T-helper 2 cell treated with Interferon-gamma antibody and Interleukin-4, amounts not matched to agents 5 μg/mL and 100 μg/mL, for 36 hours (primary cell): ENCODE measurements around the gene RFX4.
A peak's percentile ranks its signal among the peaks of the same experiment; 100 is the strongest.

ENCODE experiments used
- DNase-seq: peaks from one replicate; pipeline ENCODE4 v3.0.0; 2021; ENCODE audit warnings: low spot score
- H3K27ac Mint-ChIP-seq: one replicate; pipeline ENCODE4 v1.8.0; 2021; ENCODE audit warnings: mild to moderate bottlenecking, mixed read lengths
- H3K27me3 Mint-ChIP-seq: one replicate; pipeline ENCODE4 v1.8.0; 2021; ENCODE audit warnings: low read depth, mixed read lengths
- H3K36me3 Mint-ChIP-seq: one replicate; pipeline ENCODE4 v1.8.0; 2021; ENCODE audit warnings: low read depth, mixed read lengths
- H3K4me1 Mint-ChIP-seq: one replicate; pipeline ENCODE4 v1.8.0; 2021; ENCODE audit warnings: low read depth, mixed read lengths
- H3K4me3 Mint-ChIP-seq: one replicate; pipeline ENCODE4 v1.8.0; 2022; ENCODE audit warnings: mild to moderate bottlenecking, moderate library complexity, mixed read lengths
- H3K9me3 Mint-ChIP-seq: one replicate; pipeline ENCODE4 v1.8.0; 2021; ENCODE audit warnings: mixed read lengths

Gene RFX4

DNA sequence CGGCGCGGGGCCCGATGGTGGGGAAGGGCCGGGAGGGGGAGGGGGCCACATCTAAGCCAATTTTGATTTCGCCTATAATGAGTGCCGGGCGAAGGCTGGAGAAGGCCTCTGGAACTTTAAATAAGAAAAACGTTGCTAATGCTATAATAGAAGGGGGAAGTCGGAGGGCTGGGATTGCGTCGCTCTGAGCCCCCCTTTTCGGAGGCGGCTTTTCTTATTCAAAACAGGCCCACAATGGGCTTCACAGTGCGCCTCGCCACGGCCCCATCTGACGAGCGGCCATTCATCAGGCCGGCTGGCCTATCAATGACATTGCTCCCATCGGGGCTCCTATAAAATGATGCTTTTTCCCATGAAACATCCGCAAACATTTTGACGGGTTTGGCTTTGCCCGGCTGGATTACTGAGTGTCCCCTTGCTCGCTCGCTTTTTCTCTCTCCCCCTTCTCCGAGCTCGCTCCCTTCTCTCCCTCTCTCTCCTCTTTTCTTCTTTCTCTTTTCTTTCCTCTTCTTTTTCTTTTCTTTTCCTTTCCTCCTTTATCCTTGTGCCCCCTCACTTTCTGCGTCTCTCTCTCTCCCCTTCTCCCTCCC, at the start of gene RFX4:
RFX4 (plus strand) TSS at position 364 of the 590 bp plus-strand sequence. CDS start 317 bp downstream, outside the sequence.
- peaks cover 87% of the 10 kb centered on the region for H3K27me3 Mint-ChIP-seq
- H3K36me3 Mint-ChIP-seq, result no peaks in the 10 kb centered on the region
- H3K4me1 Mint-ChIP-seq, result peaks cover 12% of the 10 kb centered on the region
- no peak for DNase-seq
- peak within 1 kb of the TSS; percentile 56 for H3K4me3 Mint-ChIP-seq
- no peak within 1 kb of the TSS for H3K27ac Mint-ChIP-seq
- H3K9me3 Mint-ChIP-seq, result no peaks in the 10 kb centered on the region

DNA sequence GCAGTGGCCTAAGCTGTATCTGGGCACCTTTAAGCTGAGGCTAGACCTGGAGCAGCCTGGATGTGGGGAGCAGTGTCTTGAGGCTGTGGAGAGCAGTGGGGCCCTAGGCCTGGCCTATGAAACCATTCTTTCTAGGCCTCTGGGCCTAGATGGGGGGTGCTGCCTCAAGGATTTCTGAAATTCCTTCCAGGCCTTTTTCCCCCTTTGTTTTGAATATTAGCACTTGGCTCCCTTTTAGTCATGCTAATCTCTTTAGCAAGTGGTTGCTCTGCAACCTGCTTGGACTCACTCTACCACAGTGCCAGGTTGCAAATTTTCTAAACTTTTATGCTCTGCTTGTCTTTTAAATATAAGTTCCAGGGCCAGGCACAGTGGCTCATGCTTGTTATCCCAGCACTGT, 41.6 kb upstream of the RFX4 start:
- Mint-ChIP-seq H3K36me3 (no peaks in the 10 kb centered on the region), H3K4me1 (no peaks in the 10 kb centered on the region), H3K27me3 (peaks cover under 1% of the 10 kb centered on the region)

GRCh38 chr12:106551410-106551809, 31.4 kb upstream of the RFX4 start:
- DNase-seq, result no peak
- Mint-ChIP-seq H3K4me3 (no peak overlapping the region), H3K27ac (no peak overlapping the region), H3K4me1 (no peaks in the 10 kb centered on the region), H3K27me3 (peaks cover 8% of the 10 kb centered on the region), H3K9me3 (peaks cover 20% of the 10 kb centered on the region), H3K36me3 (no peaks in the 10 kb centered on the region)

More for the DNA sequence above, 41.6 kb upstream of the RFX4 start:
- Mint-ChIP-seq H3K27ac (no peak overlapping the region), H3K4me3 (no peak overlapping the region), H3K9me3 (no peaks in the 10 kb centered on the region)
- no peak for DNase-seq

DNA sequence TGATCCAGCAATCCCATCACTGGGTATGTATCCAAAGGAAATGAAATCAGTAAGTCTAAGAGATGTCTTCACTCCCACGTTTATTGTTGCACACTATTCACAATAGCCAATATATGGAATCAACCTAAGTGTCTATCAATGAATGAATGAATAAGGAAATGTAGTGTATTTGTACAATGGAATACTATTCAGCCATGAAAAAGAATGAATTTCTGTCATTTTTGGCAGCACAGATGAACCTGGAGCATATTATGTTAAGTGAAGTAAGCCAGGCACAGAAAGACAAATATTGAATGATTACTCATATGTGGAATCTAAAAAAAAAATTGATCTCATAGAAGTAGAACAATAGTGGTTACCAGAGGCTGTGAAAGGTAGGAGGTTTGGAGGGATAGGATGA, 30.6 kb upstream of the RFX4 start:
- H3K27me3 Mint-ChIP-seq, result peaks cover 8% of the 10 kb centered on the region
- no peak for DNase-seq

GRCh38 chr12:106564678-106565329, 18.0 kb upstream of the RFX4 start:
- no peaks in the 10 kb centered on the region for H3K36me3 Mint-ChIP-seq
- no peak overlapping the region for H3K4me3 Mint-ChIP-seq
- H3K4me1 Mint-ChIP-seq, result no peaks in the 10 kb centered on the region
- DNase-seq, result no peak
- no peaks in the 10 kb centered on the region for H3K9me3 Mint-ChIP-seq
- H3K27ac Mint-ChIP-seq, result no peak overlapping the region
- H3K27me3 Mint-ChIP-seq, result peaks cover 16% of the 10 kb centered on the region

More for the DNA sequence above, 30.6 kb upstream of the RFX4 start:
- Mint-ChIP-seq H3K9me3 (peaks cover 20% of the 10 kb centered on the region), H3K27ac (no peak overlapping the region), H3K36me3 (no peaks in the 10 kb centered on the region), H3K4me1 (no peaks in the 10 kb centered on the region), H3K4me3 (no peak overlapping the region)

DNA sequence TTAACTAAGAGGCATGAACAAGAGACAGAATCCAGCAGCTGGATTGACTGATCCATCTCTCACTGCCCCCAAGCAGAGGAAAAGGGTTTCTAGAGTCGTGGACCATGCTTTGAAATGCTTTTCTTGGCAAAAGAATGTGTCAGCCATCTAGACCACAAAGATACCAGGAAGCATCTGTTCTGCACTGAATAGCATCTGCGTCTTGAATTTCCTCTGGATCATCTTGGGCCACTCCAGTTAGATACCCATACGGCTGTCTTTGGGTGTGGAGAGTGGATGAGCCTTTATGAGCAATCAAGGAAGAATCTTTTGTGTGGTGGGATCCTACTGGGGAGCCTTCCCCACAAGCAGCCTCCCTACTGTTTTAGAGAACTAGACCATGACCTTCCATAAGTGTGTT, 16.0 kb upstream of the RFX4 start:
- Mint-ChIP-seq H3K9me3 (no peaks in the 10 kb centered on the region), H3K27me3 (peaks cover 18% of the 10 kb centered on the region), H3K27ac (no peak overlapping the region), H3K36me3 (no peaks in the 10 kb centered on the region), H3K4me1 (no peaks in the 10 kb centered on the region), H3K4me3 (no peak overlapping the region)
- DNase-seq, result no peak

GRCh38 chr12:106573239-106573638, 9.6 kb upstream of the RFX4 start:
- Mint-ChIP-seq H3K27ac (no peak overlapping the region), H3K4me1 (no peaks in the 10 kb centered on the region)

GRCh38 chr12:106576848-106577247, 6.0 kb upstream of the RFX4 start:
- peaks cover 50% of the 10 kb centered on the region for H3K27me3 Mint-ChIP-seq
- H3K4me3 Mint-ChIP-seq, result no peak overlapping the region

More at GRCh38 chr12:106573239-106573638, 9.6 kb upstream of the RFX4 start:
- H3K9me3 Mint-ChIP-seq, result no peaks in the 10 kb centered on the region
- H3K27me3 Mint-ChIP-seq, result peaks cover 27% of the 10 kb centered on the region
- no peak for DNase-seq
- no peaks in the 10 kb centered on the region for H3K36me3 Mint-ChIP-seq
- no peak overlapping the region for H3K4me3 Mint-ChIP-seq

DNA sequence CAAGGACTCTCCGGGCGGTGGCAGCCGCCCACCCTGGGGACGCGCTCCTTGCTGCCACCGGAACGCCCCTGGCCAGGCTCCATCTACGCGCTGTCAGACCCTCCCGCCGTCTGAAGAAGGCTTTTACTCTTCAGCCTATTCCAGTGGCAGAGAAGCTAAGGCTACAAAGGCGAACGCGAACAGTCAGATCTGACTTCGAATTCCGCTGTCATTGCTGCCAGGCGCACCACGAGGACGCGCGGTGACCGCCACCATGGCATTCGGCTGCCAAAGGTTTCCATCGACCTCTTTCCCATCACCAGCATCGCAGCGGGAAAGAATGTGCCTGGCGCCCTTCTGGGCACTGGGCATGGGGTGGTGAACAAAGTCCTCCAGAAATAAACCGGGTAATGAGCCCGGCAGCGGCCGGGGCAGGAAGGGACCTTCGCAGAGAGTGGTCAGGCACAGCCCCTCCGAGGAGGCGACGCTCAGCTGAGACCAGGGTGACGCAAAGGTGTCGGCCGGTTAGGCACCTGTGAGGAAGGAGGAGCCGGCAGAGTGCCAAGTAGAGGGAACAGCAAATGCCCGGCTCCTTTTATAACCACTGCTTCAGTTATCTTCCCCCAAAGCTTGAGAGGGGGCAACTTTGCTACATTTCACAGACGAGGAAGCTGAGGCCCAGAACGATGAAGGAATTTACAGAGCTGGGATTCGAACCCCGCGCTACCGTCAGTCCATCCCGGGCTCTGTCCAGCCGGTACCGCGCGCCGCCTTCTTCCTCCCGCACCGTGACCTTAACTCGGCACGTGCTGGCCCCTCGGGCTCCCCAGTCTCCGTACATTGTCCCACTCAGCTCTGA, 1.9 kb upstream of the RFX4 start:
- Mint-ChIP-seq H3K4me3 (no peak overlapping the region), H3K27ac (no peak overlapping the region), H3K27me3 (peaks cover 76% of the 10 kb centered on the region), H3K9me3 (no peaks in the 10 kb centered on the region), H3K36me3 (no peaks in the 10 kb centered on the region), H3K4me1 (peaks cover 12% of the 10 kb centered on the region)
- no peak for DNase-seq

More at GRCh38 chr12:106576848-106577247, 6.0 kb upstream of the RFX4 start:
- DNase-seq, result no peak
- Mint-ChIP-seq H3K9me3 (no peaks in the 10 kb centered on the region), H3K27ac (no peak overlapping the region), H3K4me1 (peaks cover under 1% of the 10 kb centered on the region), H3K36me3 (no peaks in the 10 kb centered on the region)

- H3K9me3 Mint-ChIP-seq, result no peaks in the 10 kb centered on the region
- peaks cover 12% of the 10 kb centered on the region for H3K4me1 Mint-ChIP-seq
- H3K4me3 Mint-ChIP-seq, result no peak overlapping the region
- no peak overlapping the region for H3K27ac Mint-ChIP-seq
- H3K27me3 Mint-ChIP-seq, result peaks cover 83% of the 10 kb centered on the region
- DNase-seq, result no peak
- H3K36me3 Mint-ChIP-seq, result no peaks in the 10 kb centered on the region
Observed at GRCh38 chr12:106581543-106582248, 1.1 kb upstream of the RFX4 start.

- no peak overlapping the region for H3K4me3 Mint-ChIP-seq
- no peaks in the 10 kb centered on the region for H3K9me3 Mint-ChIP-seq
- peaks cover 12% of the 10 kb centered on the region for H3K4me1 Mint-ChIP-seq
- H3K36me3 Mint-ChIP-seq, result no peaks in the 10 kb centered on the region
- DNase-seq, result no peak
- no peak overlapping the region for H3K27ac Mint-ChIP-seq
- H3K27me3 Mint-ChIP-seq, result peaks cover 86% of the 10 kb centered on the region
Observed at GRCh38 chr12:106582249-106582591, 584 bp upstream of the RFX4 start.

GRCh38 chr12:106583242-106584103, 669 bp downstream of the RFX4 start:
- H3K36me3 Mint-ChIP-seq, result no peaks in the 10 kb centered on the region
- peaks cover 12% of the 10 kb centered on the region for H3K4me1 Mint-ChIP-seq
- peak overlapping the region; percentile 56 for H3K4me3 Mint-ChIP-seq
- peaks cover 89% of the 10 kb centered on the region for H3K27me3 Mint-ChIP-seq
- no peaks in the 10 kb centered on the region for H3K9me3 Mint-ChIP-seq
- no peak overlapping the region for H3K27ac Mint-ChIP-seq
- no peak for DNase-seq
